HEK293 (cell line): Measurements from ENCODE around the gene GPR18.

Experiments used
- CTCF ChIA-PET: fragments of 350-600 bp; formaldehyde crosslinking; extraction: SDS; loops from one replicate; lab custom pipeline; 2021; ENCODE audit warnings: antibody characterized with exemption; lab: Yijun Ruan, JAX
- POLR2A ChIA-PET: fragments of 300-600 bp; formaldehyde crosslinking; extraction: SDS; loops from one replicate; lab custom pipeline; 2020; ENCODE audit warnings: antibody characterized with exemption, inconsistent platforms; lab: Yijun Ruan, JAX
- H3K27ac ChIP-seq: fragments of 200-500 bp; sonication (Bioruptor generic); 2 replicates; pipeline ENCODE4 v1.5.1; 2014; ENCODE audit warnings: low read depth, low read length, control low read depth, inconsistent platforms; ENCODE audit errors: extremely low read depth
- H3K36me3 ChIP-seq, 2 experiments: fragments of 200-500 bp in 1 of 2; sonication (Bioruptor generic) in 1 of 2; 1 replicate in 1 of 2; 2 replicates in 1 of 2; pipeline ENCODE4 v1.5.1; 2014 to 2017; ENCODE audit warnings: inconsistent platforms in 2 of 2, low read length in 2 of 2; ENCODE audit not compliant: control insufficient read depth in 2 of 2, insufficient read depth in 1 of 2
- H3K4me1 ChIP-seq: fragments of 200-500 bp; sonication (Bioruptor generic); 2 replicates; pipeline ENCODE4 v1.5.1; 2014; ENCODE audit warnings: mild to moderate bottlenecking, low read length, inconsistent platforms; ENCODE audit not compliant: control insufficient read depth, insufficient read depth
- H3K4me3 ChIP-seq: 2 replicates; pipeline ENCODE4 v1.5.1; 2011; ENCODE audit warnings: low read depth, mild to moderate bottlenecking, control low read depth, low read length, moderate library complexity
- H3K9me3 ChIP-seq: fragments of 200-500 bp; sonication (Bioruptor generic); 2 replicates; pipeline ENCODE4 v1.5.1; 2014; ENCODE audit warnings: low read depth, low read length, inconsistent platforms; ENCODE audit not compliant: control insufficient read depth, insufficient read depth
- BCL11A ChIP-seq: fragments of 450-650 bp; formaldehyde crosslinking; IDR thresholded peaks from 2 replicates; pipeline ENCODE4 v1.5.1; 2016; ENCODE audit warnings: low read depth, missing biosample characterization, missing genetic modification characterization
- CTCF ChIP-seq: fragments of 450-650 bp; formaldehyde crosslinking; IDR thresholded peaks from 2 replicates; pipeline ENCODE4 v1.5.1; 2016; ENCODE audit warnings: missing biosample characterization, missing genetic modification characterization
- GLIS1 ChIP-seq: fragments of 450-650 bp; formaldehyde crosslinking; IDR thresholded peaks from 2 replicates; pipeline ENCODE4 v1.5.1; 2016; ENCODE audit warnings: missing biosample characterization, missing genetic modification characterization
- HOXD13 ChIP-seq: sonication (generic); formaldehyde crosslinking; IDR thresholded peaks from 2 replicates; pipeline ENCODE4 v1.8.0; 2022; ENCODE audit warnings: missing genetic modification reagents, borderline replicate concordance
- PATZ1 ChIP-seq: fragments of 450-650 bp; formaldehyde crosslinking; IDR thresholded peaks from 2 replicates; pipeline ENCODE4 v1.5.1; 2016; ENCODE audit warnings: missing biosample characterization, missing genetic modification characterization
- WT1 ChIP-seq: fragments of 450-650 bp; formaldehyde crosslinking; IDR thresholded peaks from 2 replicates; pipeline ENCODE4 v1.5.1; 2016; ENCODE audit warnings: missing biosample characterization, missing genetic modification characterization
- ZBTB10 ChIP-seq: fragments of 450-650 bp; formaldehyde crosslinking; IDR thresholded peaks from 2 replicates; pipeline ENCODE4 v1.5.1; 2016; ENCODE audit warnings: missing biosample characterization, missing genetic modification characterization
- ZBTB49 ChIP-seq: fragments of 450-650 bp; formaldehyde crosslinking; IDR thresholded peaks from 2 replicates; pipeline ENCODE4 v1.5.1; 2016; ENCODE audit warnings: missing biosample characterization, missing genetic modification characterization, low read depth
- ZNF121 ChIP-seq: fragments of 450-650 bp; formaldehyde crosslinking; IDR thresholded peaks from 2 replicates; pipeline ENCODE4 v1.5.1; 2016; ENCODE audit warnings: missing biosample characterization, missing genetic modification characterization
- ZNF174 ChIP-seq: fragments of 450-650 bp; formaldehyde crosslinking; IDR thresholded peaks from 2 replicates; pipeline ENCODE4 v1.5.0; 2017; ENCODE audit warnings: missing biosample characterization, mild to moderate bottlenecking, missing genetic modification characterization
- ZNF184 ChIP-seq: fragments of 450-650 bp; IDR thresholded peaks from 2 replicates; pipeline ENCODE4 v1.5.1; 2018; ENCODE audit warnings: missing biosample characterization, mild to moderate bottlenecking, missing genetic modification characterization
- ZNF223 ChIP-seq: fragments of 450-650 bp; formaldehyde crosslinking; IDR thresholded peaks from 2 replicates; pipeline ENCODE4 v1.5.1; 2016; ENCODE audit warnings: missing biosample characterization, missing genetic modification characterization
- ZNF426 ChIP-seq: fragments of 450-650 bp; formaldehyde crosslinking; IDR thresholded peaks from 2 replicates; pipeline ENCODE4 v1.5.1; 2017; ENCODE audit warnings: missing biosample characterization, missing genetic modification characterization, mild to moderate bottlenecking, inconsistent platforms, moderate library complexity
- ZNF488 ChIP-seq: fragments of 450-650 bp; formaldehyde crosslinking; IDR thresholded peaks from 2 replicates; pipeline ENCODE4 v1.5.1; 2016; ENCODE audit warnings: missing biosample characterization, missing genetic modification characterization
- ZNF558 ChIP-seq: fragments of 450-650 bp; formaldehyde crosslinking; IDR thresholded peaks from 2 replicates; pipeline ENCODE4 v1.5.1; 2016; ENCODE audit warnings: missing biosample characterization, missing genetic modification characterization
- ZNF707 ChIP-seq: fragments of 450-650 bp; formaldehyde crosslinking; IDR thresholded peaks from 2 replicates; pipeline ENCODE4 v1.5.1; 2016; ENCODE audit warnings: missing biosample characterization, missing genetic modification characterization
- ZNF777 ChIP-seq: fragments of 450-650 bp; formaldehyde crosslinking; IDR thresholded peaks from 2 replicates; pipeline ENCODE4 v1.5.1; 2017; ENCODE audit warnings: missing biosample characterization, missing genetic modification characterization, borderline replicate concordance
- ZNF843 ChIP-seq: fragments of 450-650 bp; formaldehyde crosslinking; IDR thresholded peaks from 2 replicates; pipeline ENCODE4 v1.5.1; 2016; ENCODE audit warnings: missing biosample characterization, missing genetic modification characterization
- ZSCAN4 ChIP-seq: fragments of 450-650 bp; formaldehyde crosslinking; IDR thresholded peaks from 2 replicates; pipeline ENCODE4 v1.5.1; 2017; ENCODE audit warnings: missing biosample characterization, missing genetic modification characterization

Gene GPR18

GRCh38 chr13:99305158-99305557, 47.0 kb upstream of the GPR18 start:
- Histone ChIP-seq H3K4me3 (no peak overlapping the region), H3K27ac (no peak overlapping the region), H3K36me3 (no peaks in the 10 kb centered on the region), H3K9me3 (no peaks in the 10 kb centered on the region), H3K4me1 (peaks cover 19% of the 10 kb centered on the region)
- CTCF ChIA-PET: no interaction called here
- TF ChIP-seq ZNF558 (tag by site-specific recombination) (no peak), ZBTB49 (tag by site-specific recombination) (no peak), ZNF707 (tag by site-specific recombination) (no peak), PATZ1 (tag by site-specific recombination) (no peak), ZNF777 (tag by site-specific recombination) (no peak), HOXD13 (no peak), ZNF843 (tag by site-specific recombination) (no peak), ZNF174 (tag by site-specific recombination) (no peak), BCL11A (no peak), ZNF426 (no peak), ZNF223 (no peak), GLIS1 (tag by site-specific recombination) (no peak)
- POLR2A ChIA-PET: no interaction called here

- peaks cover 19% of the 10 kb centered on the region for H3K4me1 ChIP-seq
Observed at GRCh38 chr13:99304541-99304940, 46.4 kb upstream of the GPR18 start.

More at GRCh38 chr13:99304541-99304940, 46.4 kb upstream of the GPR18 start:
- H3K36me3 ChIP-seq: no peaks in the 10 kb centered on the region
- no peak overlapping the region for H3K27ac ChIP-seq
- POLR2A ChIA-PET: no interaction called here
- CTCF ChIA-PET: no interaction called here
- no peak for TF ChIP-seq ZNF184 (tag by site-specific recombination)
- no peak for TF ChIP-seq ZBTB10 (tag by site-specific recombination)
- no peak for TF ChIP-seq ZNF488
- TF ChIP-seq ZNF121 (tag by site-specific recombination): no peak
- TF ChIP-seq CTCF (tag by site-specific recombination): no peak
- TF ChIP-seq ZSCAN4 (tag by site-specific recombination): no peak
- TF ChIP-seq WT1 (tag by site-specific recombination): no peak
- H3K4me3 ChIP-seq: no peak overlapping the region
- no peaks in the 10 kb centered on the region for H3K9me3 ChIP-seq
